ENCODE data around the gene MBD3L2.

Gene MBD3L2

GRCh38 chr19:7076151-7076550 is 27.0 kb downstream of the MBD3L2 start:
- Histone ChIP-seq H3K27me3 (ENCODE audit: low read length) (no peaks in the 10 kb centered on the region), H3F3A (ENCODE audit: insufficient read depth) (no peaks in the 10 kb centered on the region), H3K9me2 (replicated peaks; ENCODE audit: insufficient read depth, low read length) (no peaks in the 10 kb centered on the region), H3K36me3 (ENCODE audit: low read length) (peaks cover 67% of the 10 kb centered on the region), H3K9ac (ENCODE audit: low read length) (no peak overlapping the region), H3K9me3 (ENCODE audit: insufficient read depth, low read length) (peaks cover 29% of the 10 kb centered on the region; the same call in 1 of the 2 replicates), H2AFZ (ENCODE audit: low read depth, low read length, severe bottlenecking) (no peak overlapping the region), H3K4me2 (ENCODE audit: low read depth, low read length, poor library complexity, severe bottlenecking) (no peak overlapping the region), H3K27ac (ENCODE audit: low read depth, low read length) (no peak overlapping the region), H3K4me3 (ENCODE audit: insufficient read depth, low read length, poor library complexity, severe bottlenecking) (no peak overlapping the region), H4K20me1 (ENCODE audit: low read depth, low read length) (no peaks in the 10 kb centered on the region), H3K79me2 (ENCODE audit: insufficient read depth, low read length) (peaks cover 4% of the 10 kb centered on the region)
- TF ChIP-seq CTCF (IDR thresholded peaks at IDR 0.05; ENCODE audit: insufficient read depth, low read length, poor library complexity, severe bottlenecking) (no peak), EZH2phosphoT487 (conservative IDR thresholded peaks at IDR 0.05; ENCODE audit: low read length) (no peak)

- Histone ChIP-seq H2AFZ (ENCODE audit: low read depth, low read length, severe bottlenecking) (no peak overlapping the region), H3K9me3 (ENCODE audit: insufficient read depth, low read length) (peaks cover 47% of the 10 kb centered on the region; the same call in 1 of the 2 replicates), H3K4me2 (ENCODE audit: low read depth, low read length, poor library complexity, severe bottlenecking) (no peak overlapping the region), H3K36me3 (ENCODE audit: low read length) (peaks cover 76% of the 10 kb centered on the region), H4K20me1 (ENCODE audit: low read depth, low read length) (no peaks in the 10 kb centered on the region), H3K27me3 (ENCODE audit: low read length) (no peaks in the 10 kb centered on the region), H3K9ac (ENCODE audit: low read length) (no peak overlapping the region), H3K79me2 (ENCODE audit: insufficient read depth, low read length) (no peaks in the 10 kb centered on the region), H3K27ac (ENCODE audit: low read depth, low read length) (no peak overlapping the region), H3K4me3 (ENCODE audit: insufficient read depth, low read length, poor library complexity, severe bottlenecking) (no peak overlapping the region), H3F3A (ENCODE audit: insufficient read depth) (peaks cover 9% of the 10 kb centered on the region; the same call in 1 of the 2 replicates), H3K9me2 (replicated peaks; ENCODE audit: insufficient read depth, low read length) (no peaks in the 10 kb centered on the region)
- no peak for TF ChIP-seq CTCF (IDR thresholded peaks at IDR 0.05; ENCODE audit: insufficient read depth, low read length, poor library complexity, severe bottlenecking)
- TF ChIP-seq EZH2phosphoT487 (conservative IDR thresholded peaks at IDR 0.05; ENCODE audit: low read length): no peak
Measured at GRCh38 chr19:7078008-7078407, 28.9 kb downstream of the MBD3L2 start.

- peaks cover 63% of the 10 kb centered on the region for H3K9me3 ChIP-seq (ENCODE audit: insufficient read depth, low read length)
- H4K20me1 ChIP-seq (ENCODE audit: low read depth, low read length): no peaks in the 10 kb centered on the region
- H3K36me3 ChIP-seq (ENCODE audit: low read length): peaks cover 67% of the 10 kb centered on the region
Measured at GRCh38 chr19:7083076-7083956, 34.2 kb downstream of the MBD3L2 start.

More at GRCh38 chr19:7083076-7083956, 34.2 kb downstream of the MBD3L2 start:
- H3K9ac ChIP-seq (ENCODE audit: low read length): no peak overlapping the region
- H3K79me2 ChIP-seq (ENCODE audit: insufficient read depth, low read length): no peaks in the 10 kb centered on the region
- H3K4me3 ChIP-seq (ENCODE audit: insufficient read depth, low read length, poor library complexity, severe bottlenecking): no peak overlapping the region
- no peak overlapping the region for H3K27ac ChIP-seq (ENCODE audit: low read depth, low read length)
- no peak overlapping the region for H3K4me2 ChIP-seq (ENCODE audit: low read depth, low read length, poor library complexity, severe bottlenecking)
- no peaks in the 10 kb centered on the region for H3K9me2 ChIP-seq (replicated peaks; ENCODE audit: insufficient read depth, low read length)
- TF ChIP-seq EZH2phosphoT487 (conservative IDR thresholded peaks at IDR 0.05; ENCODE audit: low read length) (no peak), CTCF (IDR thresholded peaks at IDR 0.05; ENCODE audit: insufficient read depth, low read length, poor library complexity, severe bottlenecking) (no peak)
- H3F3A ChIP-seq (ENCODE audit: insufficient read depth): peaks cover 13% of the 10 kb centered on the region
- no peaks in the 10 kb centered on the region for H3K27me3 ChIP-seq (ENCODE audit: low read length)
- H2AFZ ChIP-seq (ENCODE audit: low read depth, low read length, severe bottlenecking): no peak overlapping the region
